Epithelial cell of prostate (primary cell): Measurements from ENCODE around the gene SLC11A2.
"Not testable (repeated sequence)": the region's sequence is repeated elsewhere in the genome, so short reads cannot be mapped to it uniquely, and the experiment has no call there.

Experiments
- DNase-seq: peaks from one replicate; pipeline ENCODE4 v3.0.0-alpha.2; 2011; ENCODE audit warnings: low read depth, low spot score
- H3K27ac ChIP-seq: fragments of 450-650 bp; 2 replicates; pipeline ENCODE4 v1.5.1; 2017; ENCODE audit warnings: mild to moderate bottlenecking

Gene SLC11A2

DNA sequence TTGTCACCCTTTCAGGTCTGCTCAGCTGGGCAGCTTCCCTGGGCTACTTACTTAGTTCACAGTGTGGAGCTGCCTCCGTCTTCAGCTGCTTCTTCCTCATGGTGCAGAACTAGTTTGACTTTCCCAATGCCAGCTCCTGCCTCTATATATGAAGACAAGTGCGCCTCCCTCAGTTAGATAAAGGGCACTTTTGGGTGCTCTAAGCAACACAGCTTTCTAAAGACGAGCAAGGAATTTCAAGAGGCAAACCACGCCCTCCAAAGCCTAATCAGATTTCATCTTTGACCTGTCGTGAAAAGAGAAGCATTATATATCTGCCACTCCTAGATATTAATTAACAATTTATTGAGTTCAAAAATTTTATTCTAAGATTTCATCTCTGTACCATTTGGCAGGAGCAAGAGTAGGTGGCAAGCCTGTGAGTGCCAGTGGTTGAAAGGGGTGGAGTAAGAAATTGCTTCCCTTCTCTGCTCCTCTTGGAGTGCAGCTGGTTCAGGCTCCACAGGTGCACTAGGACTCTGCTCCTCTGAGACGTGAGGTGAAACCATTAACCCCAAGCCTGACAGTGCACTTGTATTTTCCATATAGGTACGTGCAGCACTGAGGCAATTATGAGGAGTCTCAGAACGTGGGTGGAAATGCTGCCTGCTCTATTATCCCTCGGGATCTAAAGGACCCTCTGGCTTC lies 2.1 kb upstream of the SLC11A2 start:
- H3K27ac ChIP-seq = peak overlapping the region; percentile 44
- DNase-seq = no peak

DNA sequence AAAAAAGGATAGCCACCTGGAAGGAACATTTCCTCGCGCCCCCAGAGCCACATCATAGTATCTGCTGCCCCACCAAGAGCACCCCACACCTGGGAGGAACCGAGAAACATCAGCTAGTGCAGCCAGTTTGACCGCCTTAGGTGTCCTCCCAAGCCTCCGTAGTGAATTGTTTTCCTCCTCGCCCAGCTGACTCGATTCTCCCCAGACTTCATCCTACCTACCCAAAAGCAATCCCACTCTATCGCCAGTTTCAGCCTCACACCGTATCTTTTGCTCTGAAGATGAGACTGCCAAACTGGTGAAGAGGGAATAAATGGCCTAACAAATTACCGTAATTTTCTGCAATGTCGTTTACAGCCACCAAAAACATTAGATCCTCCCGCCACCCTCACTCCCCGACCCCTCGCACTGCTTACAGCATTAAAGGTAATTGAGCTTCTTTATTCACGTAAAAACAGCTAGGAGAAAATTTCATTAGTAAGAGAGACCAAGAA lies 1.2 kb upstream of the SLC11A2 start:
- DNase-seq = no peak
- no peak overlapping the region for H3K27ac ChIP-seq

- peak overlapping the region; percentile 94 for H3K27ac ChIP-seq
- DNase-seq = no peak
Measured at GRCh38 chr12:51025338-51025835, 797 bp downstream of the SLC11A2 start.

DNA sequence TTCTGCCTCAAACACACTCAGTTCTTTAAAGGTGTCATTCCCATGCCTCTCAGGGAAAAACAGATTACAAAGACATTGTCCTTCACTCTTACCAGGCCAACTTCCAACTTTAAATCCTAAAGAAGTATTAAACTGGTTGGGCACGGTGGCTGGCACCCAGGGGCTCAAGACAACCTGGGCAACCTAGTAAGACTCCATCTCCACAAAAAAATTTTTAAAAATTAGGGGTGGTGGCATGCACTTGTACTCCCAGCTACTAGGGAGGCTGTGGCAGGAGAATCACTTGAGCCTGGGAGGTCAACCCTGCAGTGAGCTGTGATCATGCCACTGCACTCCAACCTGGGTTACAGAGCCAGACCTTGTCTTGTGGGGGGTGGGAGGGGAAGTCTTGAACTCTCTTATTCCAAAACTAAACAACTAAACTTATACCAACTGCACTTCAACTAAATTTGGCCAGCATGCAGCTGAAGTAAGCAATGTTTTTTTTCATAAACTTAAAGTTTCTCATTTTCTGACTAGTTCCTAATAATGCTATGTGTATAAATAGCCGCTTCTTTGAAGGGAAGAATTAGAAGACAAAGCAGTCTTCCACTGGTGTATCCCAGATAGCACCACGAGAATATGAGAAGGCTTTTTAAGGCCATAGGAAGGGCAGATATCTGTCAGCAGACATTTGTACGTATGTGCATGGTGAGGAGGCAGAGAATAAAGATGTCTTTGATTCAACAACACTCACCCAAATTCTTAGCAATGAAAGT lies 2.4 kb downstream of the SLC11A2 start:
- no peak for DNase-seq
- H3K27ac ChIP-seq = peak overlapping the region; percentile 94

DNA sequence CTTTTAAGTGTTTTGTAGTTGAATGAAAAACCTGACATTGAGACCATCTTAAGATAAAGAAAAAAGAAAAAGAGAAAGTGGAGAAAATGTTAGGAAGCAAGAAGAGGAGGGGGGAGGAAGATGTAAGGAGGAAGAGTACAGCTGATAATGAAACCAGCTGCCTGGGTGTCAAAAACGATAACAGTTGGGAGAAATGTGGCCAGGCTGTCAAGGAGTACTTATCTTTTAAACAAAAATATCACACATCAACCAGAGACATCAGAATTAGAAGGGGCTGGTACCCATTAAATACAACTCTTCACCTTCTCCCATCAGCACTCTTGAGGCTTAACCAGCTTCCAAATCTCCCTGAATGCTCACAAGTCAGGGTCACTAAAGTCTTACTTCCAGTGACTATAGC lies 4.5 kb downstream of the SLC11A2 start:
- no peak overlapping the region for H3K27ac ChIP-seq
- no peak for DNase-seq

- DNase-seq = no peak
- H3K27ac ChIP-seq = no peak overlapping the region
Measured at GRCh38 chr12:51020448-51021182, 5.6 kb downstream of the SLC11A2 start.

DNA sequence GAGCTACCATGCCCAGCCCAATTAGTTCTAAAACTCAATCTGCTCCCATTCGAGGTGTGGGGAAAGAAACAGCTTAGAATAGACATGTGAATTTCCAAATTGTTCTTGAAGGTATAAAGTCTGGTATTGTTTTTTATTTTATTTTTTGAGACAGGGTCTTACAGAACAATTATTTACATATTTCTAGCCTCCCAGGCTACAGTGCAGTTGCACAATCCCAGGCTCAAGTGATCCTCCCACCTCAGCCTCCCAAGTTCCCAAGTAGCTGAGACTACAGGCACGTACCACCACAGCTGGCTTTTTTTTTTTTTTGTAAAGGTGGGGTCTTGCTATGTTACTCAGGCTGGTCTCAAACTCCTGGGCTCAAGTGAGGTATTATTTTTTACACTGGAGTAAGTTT lies 6.3 kb downstream of the SLC11A2 start:
- H3K27ac ChIP-seq = no peak overlapping the region
- DNase-seq = no peak

- H3K27ac ChIP-seq = no peak overlapping the region
- DNase-seq = no peak
Measured at GRCh38 chr12:51018956-51019355, 7.2 kb downstream of the SLC11A2 start.

DNA sequence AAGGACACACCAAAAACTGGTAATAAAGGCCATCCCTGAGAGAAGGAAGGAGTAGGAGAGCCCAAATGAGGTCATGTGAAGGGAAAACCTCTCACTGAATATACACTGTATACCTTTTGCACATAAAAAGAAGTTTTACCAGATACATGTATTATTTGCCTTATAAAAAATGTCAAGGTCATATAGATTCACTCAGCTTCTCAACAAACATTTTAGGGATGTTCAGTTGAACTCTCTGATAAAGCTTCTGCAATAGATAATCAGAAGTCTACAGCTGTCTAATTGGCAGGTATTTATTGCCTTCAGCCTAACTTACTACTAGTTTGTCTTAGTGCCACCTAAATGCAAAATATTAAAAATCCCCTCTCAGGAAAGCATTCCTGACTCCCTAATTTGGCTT lies 8.7 kb downstream of the SLC11A2 start:
- H3K27ac ChIP-seq = no peak overlapping the region
- DNase-seq = no peak

DNA sequence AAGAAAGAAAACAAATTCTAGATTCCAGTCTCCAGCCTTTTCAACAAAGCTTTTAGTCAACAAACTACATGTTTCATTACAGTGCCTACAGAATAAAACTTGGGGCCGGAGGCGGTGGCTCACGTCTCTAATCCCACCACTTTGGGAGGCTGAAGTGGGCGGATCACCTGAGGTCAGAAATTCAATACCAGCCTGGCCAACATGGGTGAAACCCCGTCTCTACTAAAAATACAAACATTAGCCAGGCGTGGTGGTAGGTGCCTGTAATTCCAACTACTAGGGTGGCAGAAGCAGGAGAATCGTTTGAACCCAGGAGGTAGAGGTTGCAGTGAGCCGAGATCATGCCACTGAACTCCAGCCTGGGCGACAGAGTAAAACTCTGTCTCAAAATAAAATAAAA lies 11.7 kb downstream of the SLC11A2 start:
- H3K27ac ChIP-seq, DNase-seq: not testable (repeated sequence)

GRCh38 chr12:51013441-51013840 lies 12.7 kb downstream of the SLC11A2 start:
- no peak for DNase-seq
- H3K27ac ChIP-seq = peak overlapping the region; percentile 2

DNA sequence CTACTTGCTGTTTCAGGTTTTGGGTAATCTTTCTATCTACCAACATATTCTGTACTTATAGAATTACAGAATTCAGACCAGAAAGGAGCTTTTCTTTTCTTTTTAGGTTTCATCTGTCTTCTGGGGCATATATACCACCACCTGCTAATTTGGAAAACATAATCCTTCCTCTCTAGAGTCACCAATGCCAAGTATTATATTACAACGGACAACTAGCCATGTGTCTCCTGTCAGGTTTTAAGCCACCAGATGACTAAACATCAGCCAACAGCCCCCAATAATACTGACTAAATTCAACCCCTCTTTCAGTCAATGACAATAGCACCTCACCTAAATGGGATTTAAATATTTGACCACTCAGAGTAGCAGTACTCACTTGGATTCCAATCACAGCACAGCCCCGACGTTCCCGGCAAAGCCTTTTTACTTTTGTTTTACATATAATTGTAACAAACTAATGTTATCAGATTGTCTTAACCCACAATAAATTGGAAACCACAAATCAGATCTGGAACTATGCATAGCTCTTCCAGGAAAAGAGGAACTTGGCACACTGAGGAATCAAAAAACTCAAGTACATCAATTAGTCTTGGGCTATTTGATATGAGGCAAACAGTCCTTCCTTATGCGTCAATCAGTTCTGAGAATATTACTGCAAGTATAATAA lies 13.5 kb downstream of the SLC11A2 start:
- peak overlapping the region; percentile 2 for H3K27ac ChIP-seq
- no peak for DNase-seq

DNA sequence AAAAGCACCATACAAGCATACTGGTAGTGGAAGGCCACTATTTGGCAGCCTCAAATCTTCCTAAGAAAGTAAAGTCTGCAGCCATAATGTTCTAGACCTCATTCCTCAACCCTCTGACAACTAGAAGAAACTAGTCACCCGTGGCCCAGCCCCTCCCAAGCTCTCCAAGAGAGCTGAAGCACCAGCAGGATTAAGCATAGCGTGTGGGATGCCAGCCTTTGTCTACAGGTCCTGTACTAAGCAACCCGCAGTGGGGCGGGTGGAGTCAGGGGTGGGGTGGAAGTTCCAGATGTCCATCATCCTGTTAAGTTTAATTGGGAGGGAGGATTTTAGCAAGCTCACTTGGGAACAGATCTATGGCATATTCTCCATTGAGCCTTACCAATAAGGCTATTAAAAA lies 14.2 kb downstream of the SLC11A2 start:
- no peak overlapping the region for H3K27ac ChIP-seq
- no peak for DNase-seq

GRCh38 chr12:51009056-51009440 lies 17.1 kb downstream of the SLC11A2 start:
- no peak overlapping the region for H3K27ac ChIP-seq
- DNase-seq = no peak

DNA sequence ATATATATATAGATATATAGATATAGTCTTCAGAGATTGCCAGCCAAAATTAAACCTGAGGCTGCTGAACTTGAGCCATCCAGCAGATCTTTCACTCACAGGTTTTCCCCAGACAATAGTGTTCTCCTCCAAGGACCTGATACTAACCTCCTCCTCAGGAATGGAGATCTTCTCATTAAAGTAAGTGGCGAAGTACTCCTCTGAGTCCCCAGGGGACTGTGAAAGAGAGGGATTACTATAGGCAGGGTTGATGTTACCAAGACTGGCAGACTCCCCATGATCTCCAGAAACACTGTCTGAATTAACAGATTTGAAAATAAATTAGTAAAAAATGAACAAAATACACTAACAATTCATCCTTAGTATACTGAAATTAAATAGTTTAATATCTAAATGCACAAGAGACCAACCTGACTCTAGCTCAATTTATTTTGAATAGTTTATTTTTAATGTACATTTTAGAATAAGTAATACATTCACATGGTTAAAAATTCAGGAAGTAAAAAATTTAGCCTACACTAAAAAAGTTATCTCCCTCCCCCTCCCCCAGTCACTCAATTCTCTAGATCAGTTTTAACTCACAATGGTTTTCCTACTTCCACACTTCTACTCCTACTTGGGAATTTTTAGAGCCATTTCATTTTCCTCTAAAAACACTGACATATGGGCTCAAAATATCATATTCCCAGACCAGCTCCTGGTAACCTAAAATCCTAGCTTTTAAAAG lies 17.7 kb downstream of the SLC11A2 start:
- no peak overlapping the region for H3K27ac ChIP-seq
- DNase-seq = no peak

DNA sequence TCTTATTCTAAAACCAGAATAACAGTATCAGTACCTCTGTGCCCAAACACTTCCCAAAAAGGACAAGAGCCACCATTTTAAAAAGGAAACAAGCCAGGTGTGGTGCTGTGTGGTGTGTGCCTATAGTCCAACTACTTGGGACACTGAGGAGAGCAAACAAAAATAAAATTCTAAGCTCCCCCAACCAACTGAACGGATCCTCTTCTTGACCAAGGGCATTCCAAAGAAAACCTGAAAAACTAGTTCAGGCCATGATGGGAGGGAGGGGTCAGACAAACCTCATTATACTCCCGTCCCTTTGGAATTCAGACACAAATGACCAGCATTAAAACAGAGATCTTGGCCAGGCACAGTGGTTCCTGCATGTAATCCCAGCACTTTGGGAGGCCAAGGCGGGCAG lies 20.5 kb downstream of the SLC11A2 start:
- no peak for DNase-seq
- H3K27ac ChIP-seq = peak overlapping the region; percentile 23

GRCh38 chr12:51005030-51005429 lies 21.2 kb downstream of the SLC11A2 start:
- no peak overlapping the region for H3K27ac ChIP-seq
- no peak for DNase-seq

DNA sequence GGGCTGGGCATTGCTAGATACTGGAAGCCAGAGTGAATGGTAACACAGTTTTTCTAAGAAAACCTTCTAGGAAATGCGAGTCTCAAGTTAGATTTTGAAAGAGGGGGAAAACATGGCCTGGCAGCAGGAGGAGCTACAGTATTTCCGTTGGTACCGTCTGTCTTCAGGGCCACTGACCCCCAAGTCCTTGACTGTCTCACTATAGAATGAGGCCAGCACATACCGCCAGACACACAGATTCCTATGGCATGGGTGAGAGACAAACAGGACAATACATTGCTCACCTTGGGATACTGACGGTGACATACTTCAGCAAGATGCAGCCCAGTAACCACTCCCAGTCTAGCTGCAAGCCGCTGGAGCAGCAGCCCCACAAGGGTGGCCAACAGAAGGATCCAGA lies 21.7 kb downstream of the SLC11A2 start:
- no peak for DNase-seq
- no peak overlapping the region for H3K27ac ChIP-seq

- DNase-seq = no peak
- H3K27ac ChIP-seq = no peak overlapping the region
Measured at GRCh38 chr12:51001799-51002198, 24.4 kb downstream of the SLC11A2 start.

- no peak overlapping the region for H3K27ac ChIP-seq
- no peak for DNase-seq
Measured at GRCh38 chr12:51000245-51000644, 25.9 kb downstream of the SLC11A2 start.
